ENCODE measurements around the gene TLE3.
A peak's percentile ranks its signal among the peaks of the same experiment; 100 is the strongest.

Gene TLE3

DNA sequence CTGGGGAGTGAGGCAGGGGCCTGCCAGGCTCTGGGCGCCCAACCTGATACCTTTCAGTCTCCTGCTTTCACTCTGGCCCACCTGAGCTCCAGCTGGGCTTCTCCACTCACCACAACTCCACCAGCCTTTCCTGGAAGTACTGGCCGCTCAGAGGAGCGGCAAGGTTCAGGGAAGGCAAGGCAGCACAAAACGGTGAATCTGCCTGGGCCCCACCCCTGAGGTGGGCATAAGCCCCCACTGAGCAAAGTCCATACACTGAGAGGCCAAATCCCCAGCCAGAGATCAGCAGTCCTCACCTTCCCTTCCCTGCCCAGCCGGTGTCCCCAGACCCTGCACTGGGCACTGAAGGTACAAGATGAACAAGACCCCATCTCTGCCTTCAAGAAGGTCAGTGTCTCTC is 70.7 kb downstream of the TLE3 start:
- DNase-seq, result no peak

DNA sequence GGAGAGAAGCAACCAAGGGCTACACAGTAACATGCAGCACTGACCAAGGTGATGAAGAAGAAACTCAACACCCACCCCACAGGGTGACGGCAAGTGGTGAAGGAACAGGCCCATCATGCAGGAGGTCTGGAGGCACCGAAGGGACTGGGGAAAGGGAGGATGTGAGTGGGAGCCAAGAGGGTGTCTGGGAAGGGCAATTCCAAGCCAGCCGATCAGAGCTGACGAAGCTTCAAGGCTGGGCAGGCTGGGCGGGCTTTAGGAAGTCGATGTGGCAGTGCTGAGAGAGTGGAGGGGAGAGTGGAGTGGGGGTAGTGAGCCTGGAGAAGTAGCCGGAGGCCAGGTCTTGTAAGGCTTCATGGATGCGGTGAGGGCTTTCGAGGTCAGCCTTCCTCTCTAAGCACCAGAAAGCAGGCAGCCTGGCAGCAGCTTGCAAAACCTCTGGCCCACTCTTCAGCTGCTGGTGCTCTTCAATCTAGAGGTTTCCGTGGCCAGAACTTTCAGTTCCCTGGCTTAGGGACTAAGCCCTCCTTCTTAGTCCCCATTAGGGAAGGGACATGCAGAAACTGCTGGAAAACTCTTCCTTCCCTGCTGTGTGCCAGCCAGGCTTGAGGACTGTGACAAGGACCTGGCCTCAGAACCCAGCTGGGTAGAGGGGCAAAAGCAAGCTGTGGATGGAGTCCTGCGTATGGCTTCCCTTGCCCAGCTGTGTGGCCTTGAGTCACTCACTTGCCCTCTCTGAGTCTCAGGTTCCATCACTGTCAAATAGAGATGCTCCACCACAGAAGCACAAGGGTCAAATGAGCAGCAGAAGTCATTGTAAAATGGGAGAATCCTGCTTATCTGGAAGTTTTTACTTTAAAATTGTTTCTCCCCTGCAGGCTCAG is 72.1 kb downstream of the TLE3 start:
- DNase-seq, result no peak

DNA sequence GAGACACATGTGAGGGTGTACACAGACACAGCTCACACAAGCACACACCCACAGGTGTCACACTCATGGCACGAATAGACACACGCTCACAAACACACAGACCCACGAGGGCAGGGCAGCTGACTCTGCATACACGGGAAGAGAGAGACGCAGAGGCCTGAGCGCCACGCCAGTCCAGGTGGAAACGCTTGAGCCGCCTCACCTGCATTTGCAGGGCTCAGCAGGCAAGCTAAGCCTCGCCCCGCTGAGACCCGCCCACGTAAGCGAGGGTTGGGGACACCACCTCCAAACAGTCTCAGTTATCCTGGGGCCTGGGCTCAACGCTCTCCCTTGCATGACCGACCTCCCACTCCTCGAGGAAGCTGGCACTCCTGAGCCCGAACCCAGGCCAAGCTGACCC is 73.2 kb downstream of the TLE3 start:
- DNase-seq, result no peak

DNA sequence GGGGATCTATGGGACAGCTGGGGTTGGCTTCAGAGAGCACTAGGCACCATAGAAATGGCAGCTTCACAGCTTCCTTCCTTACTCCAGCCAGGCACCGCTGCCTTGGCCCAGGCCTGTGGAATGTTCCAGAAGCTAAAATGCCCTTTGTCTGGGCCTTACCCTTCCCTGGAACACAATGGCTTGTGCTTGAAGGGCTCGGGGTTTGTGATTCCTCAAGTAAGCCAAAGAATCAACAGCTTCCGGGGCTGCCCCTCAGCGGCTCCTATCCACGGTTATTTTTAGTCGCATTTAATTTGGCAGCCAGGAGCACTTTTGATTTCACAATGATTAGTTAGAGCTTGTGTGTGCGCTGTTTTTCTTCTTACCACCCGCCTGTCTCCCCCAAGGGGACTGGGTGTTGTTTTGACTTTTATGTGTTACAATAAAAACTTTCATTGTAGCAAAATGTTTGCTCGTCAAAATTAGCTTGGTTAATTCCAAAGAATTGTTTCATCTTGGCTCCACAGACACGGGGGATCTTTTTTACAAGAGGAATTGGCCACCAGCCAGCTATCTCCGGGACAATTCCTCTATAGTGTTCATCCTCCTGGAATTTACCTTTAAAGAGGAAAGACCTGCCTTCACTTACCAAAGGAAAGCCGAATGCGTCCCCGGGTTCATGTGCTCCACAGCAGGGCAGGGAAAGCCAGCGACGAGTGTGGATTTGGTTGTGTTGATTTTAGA is 73.8 kb downstream of the TLE3 start:
- DNase-seq, result peak; percentile 60

DNA sequence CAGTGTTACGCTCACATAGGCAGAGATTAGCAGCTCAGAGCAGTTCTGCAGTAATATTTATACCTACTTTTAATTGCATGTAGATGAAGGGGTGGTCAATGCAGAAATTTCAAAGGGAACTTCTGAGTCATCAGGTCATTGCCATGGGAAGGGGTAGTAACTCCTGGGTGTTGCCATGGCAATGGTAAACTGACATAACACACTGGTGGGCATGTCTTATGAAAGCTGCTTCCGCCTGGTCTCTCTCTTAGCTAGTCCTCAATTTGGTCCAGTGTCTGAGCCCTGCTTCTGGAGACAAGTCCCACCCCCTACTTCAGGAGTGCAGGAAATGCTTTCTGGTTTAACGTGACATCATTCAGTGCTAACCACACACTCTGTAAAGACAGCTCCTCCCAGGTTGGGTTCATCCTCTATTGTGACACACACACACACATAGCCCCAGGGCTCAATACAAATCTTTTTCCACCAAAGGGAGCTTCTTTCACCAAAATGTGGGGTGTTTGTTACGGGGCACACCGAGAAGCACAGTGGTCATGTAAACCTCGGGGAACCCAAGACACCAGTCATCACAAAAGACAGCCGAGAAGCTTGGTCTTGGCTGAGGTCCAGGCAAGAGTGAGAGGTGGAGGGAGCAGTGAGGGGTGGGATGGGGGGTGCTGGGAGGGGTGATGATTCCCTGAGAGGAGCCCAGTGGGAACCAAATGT is 74.5 kb downstream of the TLE3 start:
- peak; percentile 47 for DNase-seq

DNA sequence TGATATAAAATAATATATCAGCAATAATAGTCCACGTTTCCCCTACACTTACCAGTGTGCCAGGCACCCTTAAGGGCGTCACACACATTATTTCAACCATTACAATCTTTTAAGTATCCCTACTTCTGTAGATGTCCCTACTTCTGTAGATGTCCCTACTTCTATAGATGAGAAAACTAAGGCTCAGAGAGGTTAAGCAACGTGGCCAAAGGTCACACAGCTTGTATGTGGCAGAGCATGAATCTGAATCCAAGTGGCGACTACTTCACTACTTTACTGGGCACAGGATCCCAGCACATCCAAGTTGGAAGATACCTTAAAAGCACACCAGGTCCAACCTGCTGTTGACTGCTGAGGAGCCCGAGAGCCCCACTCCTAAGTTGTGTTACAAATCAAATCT is 77.5 kb downstream of the TLE3 start:
- DNase-seq, result no peak

DNA sequence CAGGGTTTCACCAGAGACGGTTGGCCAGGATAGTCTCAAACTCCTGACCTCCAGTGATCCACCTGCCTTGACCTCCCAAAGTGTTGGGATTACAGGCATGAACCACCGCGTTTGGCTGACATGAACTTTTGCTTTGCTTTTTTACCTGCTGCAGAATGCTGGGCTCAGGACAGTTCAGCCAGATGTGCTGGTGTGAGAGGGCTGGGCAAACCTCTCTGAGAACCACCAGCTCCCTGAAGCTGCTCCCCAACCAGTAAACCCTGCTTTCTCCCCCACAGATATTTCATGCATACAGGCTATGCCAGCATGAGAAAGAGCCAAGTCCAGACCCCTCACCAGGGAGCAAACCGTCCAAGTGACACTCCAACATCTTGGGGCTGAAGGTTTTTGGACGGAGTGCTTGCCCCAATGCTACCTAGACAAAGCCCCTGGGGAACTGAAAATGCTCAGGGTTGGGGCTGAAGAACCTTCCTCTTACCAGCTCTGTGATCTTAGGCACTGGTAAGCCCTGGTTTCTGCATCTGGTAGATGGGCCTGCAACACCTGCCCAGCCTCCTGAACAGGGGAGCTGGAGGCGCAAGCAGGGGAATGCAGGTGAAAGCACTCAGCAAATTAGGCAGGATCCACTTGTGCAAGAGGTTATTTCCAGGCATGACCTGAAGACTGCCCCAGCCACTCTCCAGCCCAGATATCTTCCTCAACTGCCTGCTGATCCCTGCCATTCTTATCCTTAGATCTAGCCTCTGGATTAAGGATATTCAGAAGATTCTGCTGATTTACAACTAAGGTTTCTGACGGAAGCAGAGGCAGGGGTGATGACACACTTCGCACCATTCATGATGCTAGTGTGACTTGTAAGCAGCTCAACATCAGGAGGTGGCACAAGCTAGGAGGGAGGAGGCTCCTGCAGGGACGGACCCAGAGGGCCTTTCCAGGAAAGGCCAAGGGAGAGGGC is 78.8 kb downstream of the TLE3 start:
- DNase-seq, result no peak

DNA sequence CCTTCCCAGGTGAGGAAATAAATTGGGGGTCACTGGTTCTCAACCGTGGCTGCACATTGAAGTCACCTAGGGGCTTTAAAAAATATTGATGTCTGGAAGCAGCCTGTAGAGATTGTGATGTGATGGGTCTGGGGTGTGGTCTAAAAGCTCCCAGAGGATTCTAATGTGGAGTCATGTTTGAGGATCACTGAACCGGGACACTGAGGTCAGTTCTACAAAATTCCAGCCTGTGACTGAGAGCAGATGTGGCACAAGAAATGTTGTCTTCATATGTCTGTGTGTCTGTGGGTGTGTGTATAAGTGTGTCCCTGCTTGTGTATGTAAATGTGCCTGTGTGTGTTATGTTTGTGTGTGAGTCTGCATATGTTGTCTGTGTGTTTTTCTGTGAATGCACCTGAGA is 79.9 kb downstream of the TLE3 start:
- no peak for DNase-seq

DNA sequence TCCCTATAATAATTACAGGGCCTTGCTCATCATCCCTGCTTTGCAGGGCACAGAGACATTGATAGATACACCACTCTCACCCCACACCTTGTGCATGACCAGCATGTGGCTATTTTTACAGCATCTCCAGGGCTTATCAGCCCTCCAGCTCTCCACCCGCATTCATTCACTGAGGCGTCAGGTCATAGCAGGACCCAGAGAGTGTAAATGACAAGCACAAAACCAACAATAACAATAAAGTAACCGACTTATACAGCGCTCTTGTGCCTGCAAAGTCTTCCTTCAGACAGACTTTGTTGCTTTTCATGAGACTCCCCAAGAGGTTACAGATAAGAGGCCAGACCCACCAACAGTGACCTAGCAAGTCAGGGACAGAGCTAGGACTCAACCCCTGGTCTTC is 80.7 kb downstream of the TLE3 start:
- no peak for DNase-seq

DNA sequence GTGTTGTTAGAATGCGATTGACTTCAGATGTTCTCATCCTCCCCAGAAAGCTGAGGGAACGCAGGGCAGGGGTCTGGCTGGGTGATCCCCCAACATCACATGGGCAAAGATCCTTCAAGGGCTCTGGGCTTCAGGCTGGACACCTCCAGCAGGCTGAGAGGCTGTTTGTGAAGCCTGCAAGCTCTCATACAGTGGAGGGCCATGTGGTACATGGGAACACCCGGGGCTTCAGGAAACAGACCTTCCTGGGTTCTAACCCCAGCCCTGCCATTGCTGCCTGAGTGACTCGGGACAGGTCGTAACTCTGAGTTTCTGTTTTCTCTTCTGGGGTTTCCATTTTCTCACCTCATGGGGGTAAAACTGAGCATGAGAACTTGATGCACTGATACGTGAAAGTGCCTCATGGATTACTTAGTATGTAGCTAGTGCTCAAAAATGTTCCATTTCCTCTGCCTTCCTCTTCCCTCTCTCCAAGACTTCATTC is 81.2 kb downstream of the TLE3 start:
- DNase-seq, result no peak

DNA sequence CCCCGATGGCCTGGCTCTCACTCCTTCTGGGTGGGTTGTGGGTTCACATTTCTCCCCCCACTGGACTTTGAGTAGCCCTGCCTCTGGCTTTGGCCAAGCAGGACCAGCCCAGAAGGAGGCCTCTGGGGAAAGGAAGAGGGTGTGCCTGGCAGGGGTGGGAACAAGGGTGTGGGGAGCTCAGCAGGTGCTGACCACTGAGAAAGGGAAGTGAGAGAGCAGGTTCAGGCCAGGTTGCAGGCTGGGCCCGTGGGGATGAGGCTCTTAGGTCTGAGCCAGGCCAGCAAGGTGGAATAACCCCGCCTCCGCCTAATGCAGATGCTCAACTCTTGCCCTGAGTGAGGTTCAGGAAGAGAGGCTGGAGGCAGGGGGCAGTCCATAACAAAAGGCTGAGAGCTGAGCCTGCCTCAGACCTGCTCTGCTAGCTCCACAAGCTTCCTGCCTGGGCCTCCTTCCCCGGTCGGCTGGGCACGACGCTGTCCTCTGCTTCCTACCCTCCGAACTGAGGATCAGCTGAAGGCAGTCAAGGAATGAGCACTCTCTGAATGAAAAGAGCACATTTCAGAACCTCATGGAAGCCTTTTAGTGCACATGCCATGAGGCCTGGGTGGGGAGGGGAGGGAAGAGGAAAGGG is 82.7 kb downstream of the TLE3 start:
- DNase-seq, result no peak

DNA sequence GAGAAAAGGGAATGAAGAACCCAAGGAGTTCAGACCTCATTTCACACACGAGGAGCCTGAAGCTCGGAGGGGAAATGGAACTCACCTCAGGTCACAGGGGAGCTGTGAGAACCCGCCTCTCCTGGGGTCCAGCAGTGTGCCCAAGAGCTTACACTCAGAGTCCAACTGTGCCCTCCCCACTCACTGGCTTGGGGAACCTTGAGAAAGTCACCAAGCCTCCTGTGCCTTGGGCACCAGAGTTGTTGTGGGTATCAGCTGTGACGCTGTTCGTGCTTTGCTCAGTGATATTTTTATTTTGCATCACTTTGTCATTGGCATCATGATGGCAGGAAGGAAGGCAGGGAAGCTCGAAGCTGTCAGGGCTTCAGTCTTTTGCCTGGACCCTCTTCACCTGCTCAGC is 83.4 kb downstream of the TLE3 start:
- no peak for DNase-seq

DNA sequence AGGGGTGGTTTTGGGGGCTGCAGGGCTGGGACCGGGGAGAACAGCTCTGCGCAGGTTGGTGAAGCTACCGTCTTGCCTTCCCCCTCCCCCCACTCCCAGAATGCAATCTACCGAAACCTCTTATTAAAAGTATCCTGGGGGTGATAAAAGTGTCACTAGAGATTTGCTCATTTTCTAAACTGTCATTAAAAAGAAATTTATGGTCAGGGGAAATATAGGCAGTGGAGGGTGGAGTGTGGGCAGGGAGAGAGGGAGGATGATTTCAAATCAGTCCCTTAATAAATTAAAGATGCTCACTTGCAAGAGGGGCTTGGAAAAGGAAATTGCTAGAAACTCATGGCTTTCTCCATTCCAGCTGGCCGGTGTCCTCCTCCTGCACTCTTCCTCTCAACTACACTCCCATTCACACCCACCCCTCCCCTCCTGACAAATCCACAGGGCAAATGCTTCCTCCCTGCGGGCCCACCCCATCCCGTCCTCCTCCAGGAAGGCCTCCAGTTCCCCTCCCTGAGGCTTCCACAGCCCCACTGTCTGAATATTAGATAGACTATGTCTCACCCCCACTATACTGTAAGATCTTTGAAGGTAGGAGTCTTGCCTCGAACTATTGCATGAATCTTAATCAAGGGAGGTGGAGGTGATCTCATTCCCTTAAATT is 83.9 kb downstream of the TLE3 start:
- DNase-seq, result no peak

DNA sequence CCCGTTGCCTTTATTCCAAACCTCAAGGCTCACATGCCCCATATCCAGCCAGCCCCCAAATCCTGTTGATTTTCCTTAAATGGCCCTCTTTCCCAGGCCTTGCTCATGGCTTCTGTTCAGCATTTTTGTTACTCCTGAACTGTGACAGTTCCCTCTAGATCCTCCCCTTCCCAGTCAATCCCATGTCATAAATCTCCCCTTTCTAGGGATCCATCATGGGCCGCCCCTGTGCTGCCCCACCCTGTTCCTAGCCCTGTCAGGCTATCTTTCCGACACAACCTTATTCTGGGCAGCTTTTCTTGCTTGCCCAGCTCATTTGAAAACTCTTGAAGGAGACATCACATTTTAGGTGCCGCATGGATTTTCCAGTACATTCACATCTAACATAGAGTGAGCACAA is 84.8 kb downstream of the TLE3 start:
- no peak for DNase-seq

DNA sequence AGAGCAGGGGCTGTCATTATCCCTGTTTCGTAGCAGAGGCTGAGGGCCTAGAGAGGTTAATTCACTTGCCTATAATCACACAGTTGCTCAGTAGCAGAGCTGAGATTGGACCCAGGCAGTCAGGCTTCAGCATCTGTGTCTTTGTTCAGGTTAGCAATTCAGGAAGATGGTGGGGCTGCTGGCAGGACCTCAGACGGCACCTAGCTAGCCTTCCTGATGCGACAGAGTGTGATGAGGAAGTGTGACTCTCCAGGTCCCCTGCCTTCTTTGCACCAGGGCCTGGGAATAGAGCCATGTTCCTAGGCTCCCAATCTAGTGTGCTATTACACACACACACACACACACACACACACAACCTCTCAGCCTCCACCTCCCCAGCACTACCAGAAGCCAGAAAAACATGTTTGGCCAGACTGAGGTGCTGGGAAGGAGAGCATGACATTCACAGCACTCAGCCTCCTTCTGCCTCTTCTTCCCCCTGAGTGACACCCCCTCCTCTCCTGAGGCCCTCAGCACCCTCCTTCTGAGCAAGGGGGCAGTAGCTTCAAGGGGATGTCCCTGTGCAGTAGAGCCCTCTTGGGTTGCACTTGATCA is 88.9 kb downstream of the TLE3 start:
- no peak for DNase-seq

DNA sequence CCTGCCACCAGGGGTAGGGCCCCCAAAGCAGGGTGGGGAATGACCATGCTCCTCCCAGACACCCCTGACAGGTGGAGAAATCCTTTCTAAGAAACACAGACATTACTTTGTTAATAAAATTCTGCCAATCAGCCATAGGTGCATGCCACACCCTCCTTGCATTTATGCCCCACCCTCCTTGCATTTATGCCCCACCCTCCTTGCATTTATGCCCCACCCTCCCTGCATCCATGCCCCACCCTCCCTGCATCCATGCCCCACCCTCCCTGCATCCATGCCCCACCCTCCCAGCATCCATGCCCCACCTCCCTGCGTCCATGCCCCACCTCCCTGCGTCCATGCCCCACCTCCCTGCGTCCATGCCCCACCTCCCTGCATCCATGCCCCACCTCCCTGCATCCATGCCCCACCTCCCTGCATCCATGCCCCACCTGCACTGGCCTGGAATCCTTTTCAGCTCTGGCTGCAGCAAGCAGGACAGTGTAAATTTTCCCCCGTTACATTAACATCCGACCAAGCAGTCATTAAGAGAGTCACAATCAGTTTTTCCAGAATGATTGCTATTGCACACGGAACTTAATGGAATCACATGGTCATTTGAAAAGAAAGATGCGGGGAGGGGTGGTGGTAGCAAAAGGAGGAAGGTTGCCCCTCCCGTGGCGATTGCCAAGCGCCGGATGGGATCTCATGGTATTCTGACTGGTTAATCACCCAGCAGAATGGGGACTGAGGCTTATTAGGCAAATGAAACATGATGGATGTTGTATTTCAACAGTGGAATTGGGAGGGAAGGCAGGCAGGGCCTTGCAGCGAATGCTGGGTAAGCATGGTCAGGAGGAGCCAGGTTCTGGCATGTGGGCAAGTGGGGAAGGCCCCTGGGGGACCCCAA is 91.2 kb downstream of the TLE3 start:
- no peak for DNase-seq

DNA sequence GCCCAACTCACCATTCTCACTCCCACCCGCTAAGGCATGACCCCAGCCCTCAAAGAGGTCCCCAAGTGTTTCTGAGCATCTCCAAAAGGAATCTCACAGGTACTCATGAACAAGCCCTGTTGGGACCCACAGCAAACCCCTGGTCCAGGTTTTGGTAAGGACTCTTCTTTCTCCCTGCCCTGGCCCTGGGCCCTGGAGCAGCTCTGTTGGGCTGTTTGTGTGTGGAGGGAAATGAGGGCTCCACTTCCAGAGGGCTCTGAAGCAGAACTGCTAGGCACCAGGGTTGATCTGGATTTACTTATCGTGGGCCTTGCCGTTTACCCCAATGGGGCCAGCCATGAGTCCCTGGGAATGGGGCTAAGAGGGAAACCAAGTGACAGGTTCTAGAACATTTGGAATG is 92.9 kb downstream of the TLE3 start:
- no peak for DNase-seq

DNA sequence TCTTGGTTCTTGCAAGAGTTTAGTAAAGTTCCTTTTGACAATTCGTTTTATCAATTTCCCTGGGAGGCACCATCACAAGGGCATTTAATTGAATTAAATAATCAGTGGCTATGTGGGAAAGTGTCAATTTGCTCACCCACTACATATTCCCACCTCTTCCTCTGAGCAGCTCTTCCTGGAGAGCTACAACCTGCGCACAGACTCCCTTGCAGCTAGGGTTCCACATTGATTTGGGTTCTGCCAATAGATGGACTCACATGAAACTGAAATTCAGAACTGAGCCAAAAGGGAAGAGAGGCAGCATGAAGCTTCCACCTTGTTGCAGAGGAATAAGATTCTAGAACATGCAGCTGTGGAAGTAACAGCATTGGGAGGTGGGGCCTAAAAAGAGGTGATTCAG is 94.8 kb downstream of the TLE3 start:
- no peak for DNase-seq

DNA sequence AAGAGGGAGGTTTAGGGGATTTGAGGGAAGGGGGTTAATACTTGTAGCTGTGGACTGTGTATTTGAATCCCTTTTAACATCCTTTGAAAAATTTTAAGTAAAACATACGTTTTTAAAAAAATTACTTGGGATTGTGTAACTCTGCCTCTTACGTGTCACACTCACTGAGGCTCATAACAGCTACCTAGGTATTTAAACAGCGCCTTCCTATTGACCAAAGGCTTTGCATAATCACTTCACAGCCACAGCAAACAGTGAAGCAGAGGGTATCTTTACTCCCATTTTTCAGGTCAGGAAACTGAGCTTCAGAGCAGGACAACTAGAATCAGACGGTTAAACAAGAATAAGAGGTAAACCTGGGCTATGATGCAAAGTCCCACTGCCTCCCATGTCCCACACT is 95.9 kb downstream of the TLE3 start:
- DNase-seq, result no peak

Data from NCI-H345 (cell line).